K562 (cell line): ENCODE measurements around the gene COX20. TPM values are rescaled to one million over a fixed set of nuclear protein-coding genes. Genes with fewer than 3 reads are reported as not detected.

ENCODE experiments used
- polyA plus RNA-seq, 8 experiments: library from polyadenylated mRNA; depleted of rRNA in 4 of 8; stranded (reverse) in 5 of 8; unstranded in 3 of 8; fragments of >200 nt; fragmentation: Nextera tagmentation in 2 of 8; fragmentation: Illumina TruSeq in 1 of 8; extraction: Ambion mirVana in 2 of 8; extraction: Trizol in 1 of 8; gene quantifications; 2 replicates each; pipeline versions ENCODE4 v1.2.1 to v1.2.3, GENCODE V29; 2011 to 2014; ENCODE audit warnings: inconsistent platforms in 1 of 8, missing spikeins in 1 of 8
- total RNA-seq, 7 experiments: library from RNA; depleted of rRNA in 6 of 7; stranded (reverse); fragments of >200 nt in 6 of 7; fragmentation: Illumina TruSeq in 2 of 7; extraction: Trizol in 2 of 7; gene quantifications; 2 replicates each; pipeline versions ENCODE4 v1.2.1 to v1.2.3, GENCODE V29; 2011 to 2021; ENCODE audit warnings: low replicate concordance in 1 of 7

Gene COX20
- total and polyA plus RNA-seq, 9 of the 15 experiments (the other 6 are each of a cell fraction or from before 2014, with no cell fraction given) = 41.5 to 192 (median 84.3) TPM

Other genes starting within 250 kb of the COX20 start
- 40.8 TPM in 2 replicates for gene DESI2, start 182.5 kb upstream of the COX20 start, total RNA-seq (2014; rRNA removed)
- gene DESI2, start 182.5 kb upstream of the COX20 start, total RNA-seq (2014; rRNA removed; fragmentation: Illumina TruSeq; extraction: Trizol) = 56.9 and 60.6 TPM in 2 replicates
- gene DESI2, start 182.5 kb upstream of the COX20 start, total RNA-seq (2015; rRNA removed; fragmentation: Illumina TruSeq; extraction: Trizol) = 52.4 and 59.4 TPM in 2 replicates
- gene DESI2, start 182.5 kb upstream of the COX20 start, total RNA-seq (2021) = 42.3 and 43.9 TPM in 2 replicates
- gene DESI2, start 182.5 kb upstream of the COX20 start, polyA plus RNA-seq (2011; rRNA removed) = 36.6 and 38.4 TPM in 2 replicates
- gene DESI2, start 182.5 kb upstream of the COX20 start, polyA plus RNA-seq (2014; fragmentation: Illumina TruSeq; extraction: Trizol) = 33.6 and 37.8 TPM in 2 replicates
- 10 to 100 TPM; 17.4 to 20.4 TPM for gene DESI2, start 182.5 kb upstream of the COX20 start, polyA plus RNA-seq (2014; fragmentation: Nextera tagmentation; extraction: Ambion mirVana)
- 26.1 and 26.9 TPM in 2 replicates for gene DESI2, start 182.5 kb upstream of the COX20 start, polyA plus RNA-seq (2014; rRNA removed)
- gene HNRNPU, start 28.9 kb downstream of the COX20 start, total RNA-seq (2014; rRNA removed) = 668 and 711 TPM in 2 replicates
- gene HNRNPU, start 28.9 kb downstream of the COX20 start, total RNA-seq (2014; rRNA removed; fragmentation: Illumina TruSeq; extraction: Trizol) = 445 and 505 TPM in 2 replicates
- 643 and 670 TPM in 2 replicates for gene HNRNPU, start 28.9 kb downstream of the COX20 start, total RNA-seq (2015; rRNA removed; fragmentation: Illumina TruSeq; extraction: Trizol)
- 482 and 577 TPM in 2 replicates for gene HNRNPU, start 28.9 kb downstream of the COX20 start, total RNA-seq (2021)
- 268 and 377 TPM in 2 replicates for gene HNRNPU, start 28.9 kb downstream of the COX20 start, polyA plus RNA-seq (2011; rRNA removed)
- 629 and 777 TPM in 2 replicates for gene HNRNPU, start 28.9 kb downstream of the COX20 start, polyA plus RNA-seq (2014; fragmentation: Illumina TruSeq; extraction: Trizol)
- 100 to 1,000 TPM; 159 to 174 TPM for gene HNRNPU, start 28.9 kb downstream of the COX20 start, polyA plus RNA-seq (2014; fragmentation: Nextera tagmentation; extraction: Ambion mirVana)
- 519 and 621 TPM in 2 replicates for gene HNRNPU, start 28.9 kb downstream of the COX20 start, polyA plus RNA-seq (2014; rRNA removed)